NCI-H2196 treated with DMSO at 0.1 percent for 48 hours (cell line): ENCODE results near the gene GADL1.

Source experiments
- DNase-seq: peaks from one replicate; lab custom pipeline; 2025; ENCODE audit not compliant: unreplicated experiment; lab: John Stamatoyannopoulos, UW

The GADL1 gene

GRCh38 chr3:30680789-30681648 lies 213.4 kb downstream of the GADL1 start:
- DNase-seq = no peak

- DNase-seq = no peak
These were observed 215.4 kb downstream of the GADL1 start for GRCh38 chr3:30679045-30679444.

GRCh38 chr3:30677347-30677685 lies 217.1 kb downstream of the GADL1 start:
- DNase-seq = no peak

- DNase-seq = no peak
These were observed 217.8 kb downstream of the GADL1 start for GRCh38 chr3:30676424-30677346.
